B cell (primary cell): ENCODE results near the gene DYNLRB2. TPM values are rescaled to one million over a fixed set of nuclear protein-coding genes. Genes with fewer than 3 reads are reported as not detected.

Experiments used
- ATAC-seq: fragments of 200-7000 bp; cut with Tn5 transposase; one replicate; pipeline ENCODE4 v1.10.0; 2021; ENCODE audit warnings: low read depth, mild to moderate bottlenecking, moderate number of reproducible peaks, moderate library complexity
- CTCF ChIA-PET: fragments of 350-600 bp; sonication (Branson Sonifier 250); formaldehyde crosslinking; loops from one replicate; lab custom pipeline; 2021; ENCODE audit warnings: antibody characterized with exemption, inconsistent platforms; lab: Charles Lee
- POLR2A ChIA-PET: fragments of 350-600 bp; sonication (Branson Sonifier 250); formaldehyde crosslinking; loops from one replicate; lab custom pipeline; 2021; ENCODE audit warnings: antibody characterized with exemption; lab: Charles Lee
- DNase-seq: peaks from one replicate; pipeline ENCODE4 v3.0.0; 2013
- H2AFZ ChIP-seq: 2 replicates; pipeline ENCODE4 v1.6.1; 2012; ENCODE audit warnings: mild to moderate bottlenecking, low read depth, low read length; ENCODE audit not compliant: insufficient read depth, poor library complexity, severe bottlenecking
- H3K27ac ChIP-seq, 2 donors: 1 replicate in 1 of 2; 2 replicates in 1 of 2; pipeline ENCODE4 v1.5.1; 2012 to 2013; ENCODE audit warnings: low read length in 2 of 2, mild to moderate bottlenecking in 2 of 2, moderate library complexity in 1 of 2
- H3K27me3 ChIP-seq, 4 experiments: fragments of 200-600 bp in 1 of 4; sonication (generic) in 1 of 4; replicated peaks in 1 of 4; 1 replicate in 2 of 4; 2 replicates in 2 of 4; pipeline versions ENCODE4 v1.6.1 to v1.7.0; 2013 to 2016; ENCODE audit warnings: low read length in 3 of 4, mild to moderate bottlenecking in 2 of 4, mixed read lengths in 1 of 4, moderate library complexity in 1 of 4; ENCODE audit not compliant: insufficient read depth in 4 of 4, control insufficient read depth in 3 of 4; ENCODE audit errors: control extremely low read depth in 1 of 4
- H3K36me3 ChIP-seq, 2 experiments: replicated peaks in 1 of 2; 1 replicate in 1 of 2; 2 replicates in 1 of 2; pipeline versions ENCODE4 v1.6.1 to v1.7.1; 2013; ENCODE audit warnings: low read length in 1 of 2; ENCODE audit not compliant: insufficient read depth in 2 of 2, control insufficient read depth in 1 of 2; ENCODE audit errors: control extremely low read depth in 1 of 2, extremely low read depth in 1 of 2
- H3K4me1 ChIP-seq, 2 donors: fragments of 200-600 bp in 1 of 2; sonication (generic) in 1 of 2; 1 replicate in 1 of 2; 2 replicates in 1 of 2; pipeline versions ENCODE4 v1.5.1 to v1.6.1; 2013 to 2017; ENCODE audit warnings: low read length in 2 of 2; ENCODE audit not compliant: control insufficient read depth in 2 of 2, insufficient read depth in 2 of 2
- H3K4me2 ChIP-seq: replicated peaks from 2 replicates; pipeline ENCODE3; 2012; ENCODE audit warnings: mild to moderate bottlenecking, low read depth, low read length; ENCODE audit not compliant: poor library complexity, severe bottlenecking
- H3K4me3 ChIP-seq, 5 experiments: fragments of 200-600 bp in 1 of 5; sonication (generic) in 1 of 5; 1 replicate in 3 of 5; 2 replicates in 2 of 5; pipeline versions ENCODE4 v1.5.1 to v1.7.0; 2011 to 2016; ENCODE audit warnings: low read length in 4 of 5, mild to moderate bottlenecking in 4 of 5, low read depth in 2 of 5, control low read depth in 1 of 5, moderate library complexity in 1 of 5; ENCODE audit not compliant: insufficient read depth in 1 of 5; ENCODE audit errors: control extremely low read depth in 1 of 5, extremely low read depth in 1 of 5
- H3K79me2 ChIP-seq: fragments of 200-600 bp; sonication (generic); one replicate; pipeline ENCODE4 v1.6.0; 2016; ENCODE audit warnings: low read length; ENCODE audit not compliant: control insufficient read depth, insufficient read depth
- H3K9ac ChIP-seq: fragments of 200-600 bp; sonication (generic); 2 replicates; pipeline ENCODE4 v1.6.1; 2017; ENCODE audit warnings: mild to moderate bottlenecking, low read length, moderate library complexity
- H3K9me3 ChIP-seq, 3 donors: one replicate each; pipeline versions ENCODE4 v1.6.1 to v1.7.1; 2013; ENCODE audit warnings: low read length in 2 of 3; ENCODE audit not compliant: control insufficient read depth in 2 of 3, insufficient read depth in 1 of 3; ENCODE audit errors: control extremely low read depth in 1 of 3
- H4K20me1 ChIP-seq: 2 replicates; pipeline ENCODE4 v1.6.0; 2012; ENCODE audit warnings: mild to moderate bottlenecking, low read length; ENCODE audit not compliant: insufficient read depth, control insufficient read depth, poor library complexity, severe bottlenecking
- H3K27ac Mint-ChIP-seq: one replicate; pipeline ENCODE4 v1.8.0; 2021; ENCODE audit warnings: mixed read lengths
- H3K27me3 Mint-ChIP-seq: one replicate; pipeline ENCODE4 v1.8.0; 2021; ENCODE audit warnings: mixed read lengths
- H3K4me1 Mint-ChIP-seq: one replicate; pipeline ENCODE4 v1.8.0; 2021; ENCODE audit warnings: mixed read lengths
- H3K4me3 Mint-ChIP-seq: one replicate; pipeline ENCODE4 v1.8.0; 2021; ENCODE audit warnings: mixed read lengths
- H3K9me3 Mint-ChIP-seq: one replicate; pipeline ENCODE4 v1.8.0; 2022; ENCODE audit warnings: mixed read lengths; ENCODE audit not compliant: insufficient read depth
- EZH2 ChIP-seq: IDR thresholded peaks from 2 replicates; pipeline ENCODE4 v1.6.1; 2012; ENCODE audit warnings: borderline replicate concordance, low read depth, mild to moderate bottlenecking, moderate library complexity, low read length; ENCODE audit not compliant: insufficient read depth, poor library complexity, severe bottlenecking
- WGBS: methylation state at CpG from one replicate; pipeline ENCODE4 v1.1.5; 2013; ENCODE audit warnings: missing lambda C conversion rate; ENCODE audit not compliant: insufficient coverage; 5-methylcytosine and 5-hydroxymethylcytosine counted together
- intact Hi-C: fragments of 100-400 bp; cut with micrococcal nuclease; formaldehyde crosslinking; loops from one replicate; pipeline ENCODE4 v1.10.0; 2022
- polyA plus RNA-seq: library from polyadenylated mRNA; depleted of rRNA; stranded (reverse); fragments of >200 nt; gene quantifications from 2 replicates; pipeline ENCODE4 v1.2.3, GENCODE V29; 2012
- total RNA-seq, 2 donors: library from RNA; stranded (reverse); fragments of 120-200 nt in 1 of 2; gene quantifications; 1 replicate in 1 of 2; 2 replicates in 1 of 2; pipeline versions ENCODE4 v1.2.3 to v1.2.4, GENCODE V29; 2013 to 2022
- TF ChIP-seq, protein P1 (sequence below): fragments of 200-600 bp; IDR thresholded peaks from one replicate; pipeline ENCODE4 v1.8.0; 2022; ENCODE audit warnings: antibody characterized with exemption, mild to moderate bottlenecking

DYNLRB2 gene
- total and polyA plus RNA-seq, 2 donors (not counting 1 experiment from before 2014, with no cell fraction given): not detected

DNA sequence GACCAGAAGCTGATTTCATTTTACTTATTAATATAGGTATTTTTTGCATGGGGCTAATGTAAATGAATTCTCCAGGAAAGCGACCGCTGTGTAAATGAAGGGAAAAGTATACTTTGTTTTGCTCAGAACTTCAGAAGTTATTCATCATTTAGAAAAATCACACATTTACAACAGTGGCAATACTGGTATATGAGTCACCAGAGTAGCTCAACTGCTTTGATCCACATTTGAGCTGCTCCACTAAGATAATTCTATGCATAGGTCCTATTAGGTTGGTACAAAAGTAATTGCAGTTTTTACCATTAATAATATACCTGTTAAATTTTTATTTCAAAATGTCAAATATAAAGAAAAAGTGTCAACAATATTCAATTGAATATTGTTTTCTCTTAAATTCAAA lies 22.9 kb upstream of the DYNLRB2 start:
- DNase-seq (no peak), ATAC-seq (no peak)
- Histone ChIP-seq H3K9me3 (peaks cover 0 to 1% (median 0%) of the 10 kb centered on the region in 3 donors), H4K20me1 (no peaks in the 10 kb centered on the region), H3K27ac (no peak overlapping the region), H3K79me2 (no peaks in the 10 kb centered on the region), H3K4me2 (no peak overlapping the region), H3K4me1 (peaks cover 7 to 14% of the 10 kb centered on the region in 2 donors), H3K9ac (no peak overlapping the region), H3K36me3 (no peaks in the 10 kb centered on the region), H3K27me3 (peaks cover 0 to 3% (median 0%) of the 10 kb centered on the region in 4 experiments), H2AFZ (no peak overlapping the region), H3K4me3 (no peak overlapping the region)
- TF ChIP-seq, protein P1, sequence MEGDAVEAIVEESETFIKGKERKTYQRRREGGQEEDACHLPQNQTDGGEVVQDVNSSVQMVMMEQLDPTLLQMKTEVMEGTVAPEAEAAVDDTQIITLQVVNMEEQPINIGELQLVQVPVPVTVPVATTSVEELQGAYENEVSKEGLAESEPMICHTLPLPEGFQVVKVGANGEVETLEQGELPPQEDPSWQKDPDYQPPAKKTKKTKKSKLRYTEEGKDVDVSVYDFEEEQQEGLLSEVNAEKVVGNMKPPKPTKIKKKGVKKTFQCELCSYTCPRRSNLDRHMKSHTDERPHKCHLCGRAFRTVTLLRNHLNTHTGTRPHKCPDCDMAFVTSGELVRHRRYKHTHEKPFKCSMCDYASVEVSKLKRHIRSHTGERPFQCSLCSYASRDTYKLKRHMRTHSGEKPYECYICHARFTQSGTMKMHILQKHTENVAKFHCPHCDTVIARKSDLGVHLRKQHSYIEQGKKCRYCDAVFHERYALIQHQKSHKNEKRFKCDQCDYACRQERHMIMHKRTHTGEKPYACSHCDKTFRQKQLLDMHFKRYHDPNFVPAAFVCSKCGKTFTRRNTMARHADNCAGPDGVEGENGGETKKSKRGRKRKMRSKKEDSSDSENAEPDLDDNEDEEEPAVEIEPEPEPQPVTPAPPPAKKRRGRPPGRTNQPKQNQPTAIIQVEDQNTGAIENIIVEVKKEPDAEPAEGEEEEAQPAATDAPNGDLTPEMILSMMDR: no peak
- TF ChIP-seq EZH2: no peak
- H3K4me1 Mint-ChIP-seq: peaks cover 11% of the 10 kb centered on the region
- H3K27me3 Mint-ChIP-seq: peaks cover 20% of the 10 kb centered on the region
- no CpG with 5 or more reads among the region's 2 CpGs for WGBS
- CTCF ChIA-PET: interaction anchor here (0.8 to 1.6 kb wide), 2 partner anchors 9 to 21 kb away, joined by 3 to 9 read pairs; no protein-coding TSS in a partner anchor
- H3K4me3 Mint-ChIP-seq: no peak overlapping the region
- intact Hi-C loops: no loop called here
- POLR2A ChIA-PET: no interaction called here
- H3K27ac Mint-ChIP-seq: no peak overlapping the region
- H3K9me3 Mint-ChIP-seq: no peaks in the 10 kb centered on the region

DNA sequence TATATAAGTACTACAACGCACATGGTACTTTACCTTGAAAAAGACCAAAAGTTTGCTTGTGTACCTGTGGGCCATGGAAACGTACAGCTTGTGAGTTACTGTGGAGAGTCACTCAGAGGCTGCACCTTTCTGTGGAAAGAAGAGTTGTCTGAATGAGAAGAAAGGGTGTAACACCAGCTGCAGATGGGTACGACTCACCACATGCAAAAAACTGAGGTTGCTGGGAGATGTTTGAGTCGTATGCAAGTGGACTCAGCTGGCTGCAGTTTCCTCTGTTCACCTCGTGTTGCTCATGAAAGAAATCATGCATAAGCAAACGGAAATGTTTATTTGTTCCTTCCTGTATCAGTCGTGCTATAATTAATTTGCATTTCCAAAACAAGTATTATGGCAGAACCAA lies 22.4 kb upstream of the DYNLRB2 start:
- Mint-ChIP-seq H3K9me3 (no peaks in the 10 kb centered on the region), H3K4me1 (peaks cover 11% of the 10 kb centered on the region), H3K4me3 (peak overlapping the region; percentile 44), H3K27ac (no peak overlapping the region), H3K27me3 (peaks cover 15% of the 10 kb centered on the region)
- TF ChIP-seq EZH2: no peak
- TF ChIP-seq, protein P1: no peak
- DNase-seq (peak; percentile 48), ATAC-seq (peak; percentile 49)
- H3K27me3 ChIP-seq: peaks cover 0 to 3% (median 0%) of the 10 kb centered on the region in 4 experiments
- no peaks in the 10 kb centered on the region for H3K79me2 ChIP-seq
- H2AFZ ChIP-seq: no peak overlapping the region
- ChIA-PET CTCF (interaction anchor here (0.8 to 1.6 kb wide), 2 partner anchors 8 to 21 kb away, joined by 3 to 9 read pairs; no protein-coding TSS in a partner anchor), POLR2A (no interaction called here)
- no peaks in the 10 kb centered on the region for H3K36me3 ChIP-seq
- H3K9me3 ChIP-seq: peaks cover 0 to 1% (median 0%) of the 10 kb centered on the region in 3 donors
- H3K4me3 ChIP-seq: no peak overlapping the region
- intact Hi-C loops: no loop called here
- H3K4me1 ChIP-seq: peaks cover 7 to 14% of the 10 kb centered on the region in 2 donors
- H3K27ac ChIP-seq: no peak overlapping the region
- WGBS: 34% methylated on average over 4 of the region's 7 CpGs
- H3K4me2 ChIP-seq: peak overlapping the region; percentile 24
- no peaks in the 10 kb centered on the region for H4K20me1 ChIP-seq
- H3K9ac ChIP-seq: peak overlapping the region; percentile 21
